ENCODE results near the gene CFAP45. TPM values are rescaled to one million over a fixed set of nuclear protein-coding genes. Genes with fewer than 3 reads are reported as not detected.

The CFAP45 gene
- total RNA-seq, 2 experiments from 2014 or later, result 1.0 to 1.3 TPM

DNA sequence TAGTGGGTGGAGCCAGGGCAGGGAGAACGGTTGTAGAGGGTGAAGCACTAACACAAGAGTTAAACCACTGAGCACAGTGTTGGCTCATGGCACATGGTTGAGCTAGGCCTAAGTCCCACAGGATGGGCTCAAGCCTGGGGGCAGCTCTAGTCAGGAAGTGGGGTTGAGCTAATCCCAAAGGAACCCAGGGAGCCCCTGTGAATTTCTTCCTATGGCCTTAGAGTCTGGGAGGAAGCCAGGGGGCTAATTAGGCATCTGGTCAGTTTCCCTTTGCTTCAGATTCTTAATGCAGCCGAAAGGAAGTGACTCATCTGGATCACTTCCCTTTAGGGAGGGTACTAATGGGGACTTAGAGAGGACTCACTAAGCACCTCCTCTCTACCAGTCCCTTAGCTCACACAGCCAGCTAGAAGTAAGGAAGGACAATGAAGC is 10.1 kb downstream of the CFAP45 start:
- Mint-ChIP-seq H3K27ac (no peak overlapping the region), H3K36me3 (ENCODE audit: low read depth) (no peaks in the 10 kb centered on the region), H3K9me3 (no peaks in the 10 kb centered on the region), H3K4me3 (no peak overlapping the region), H3K4me1 (peaks cover 19% of the 10 kb centered on the region), H3K27me3 (peaks cover 5% of the 10 kb centered on the region)
- CTCF ChIA-PET, result interaction anchor here (0.9 to 6.6 kb wide), 12 partner anchors 10 to 676 kb away, joined by 3 to 221 read pairs (median 8); partner anchors contain the start of genes DUSP23 and FCRL6
- POLR2A ChIA-PET, result interaction anchor here (1.3 to 8.6 kb wide), 4 partner anchors 9 to 90 kb away, joined by 3 to 64 read pairs (median 8); partner anchors contain the start of gene TAGLN2
- no peak for DNase-seq

DNA sequence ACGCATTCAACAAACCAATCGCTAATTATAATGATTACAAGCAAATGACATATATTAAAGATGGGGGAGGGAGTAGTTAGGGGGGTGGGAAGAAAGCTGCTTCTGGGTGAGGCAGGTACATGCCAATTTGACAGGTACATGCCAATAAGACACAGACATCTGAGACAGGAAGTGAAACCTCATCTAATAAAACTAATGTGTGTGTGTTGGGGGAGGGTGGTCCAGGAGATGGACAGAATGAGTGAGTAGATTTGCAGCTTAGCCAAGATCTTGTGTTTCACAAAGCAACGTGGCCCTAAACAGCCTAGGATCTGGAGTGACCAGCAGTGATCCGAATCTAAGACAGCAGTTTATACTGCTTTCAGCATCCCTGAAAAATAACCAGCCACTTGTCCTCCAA is 10.8 kb downstream of the CFAP45 start:
- H3K27ac Mint-ChIP-seq, result peak overlapping the region; percentile 2
- H3K36me3 Mint-ChIP-seq (ENCODE audit: low read depth), result no peaks in the 10 kb centered on the region
- POLR2A ChIA-PET, result interaction anchor here (1.6 to 8.6 kb wide), 3 partner anchors 17 to 90 kb away, joined by 5 to 64 read pairs (median 11); partner anchors contain the start of gene TAGLN2

DNA sequence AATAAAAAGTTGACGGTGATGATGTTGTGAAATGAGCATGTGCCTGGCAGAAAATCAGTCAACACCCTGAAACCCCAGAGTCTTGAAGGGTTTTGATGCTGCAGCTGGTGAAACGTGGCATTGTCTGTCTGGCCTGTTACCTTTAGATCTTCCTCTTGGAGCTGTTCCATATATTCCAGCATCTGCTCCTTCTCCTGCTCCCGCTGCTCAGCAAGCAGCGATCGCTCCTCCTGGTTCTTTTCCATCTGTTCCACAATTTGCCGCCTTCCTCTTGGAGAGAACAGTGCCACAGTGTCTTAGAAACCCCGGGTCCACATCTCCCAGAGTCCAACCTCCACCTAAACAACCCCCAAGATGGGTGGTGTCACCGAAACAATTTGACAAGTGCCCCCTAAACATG is 15.7 kb downstream of the CFAP45 start:
- Mint-ChIP-seq H3K9me3 (no peaks in the 10 kb centered on the region), H3K4me1 (peaks cover 2% of the 10 kb centered on the region), H3K36me3 (ENCODE audit: low read depth) (no peaks in the 10 kb centered on the region), H3K27me3 (no peaks in the 10 kb centered on the region), H3K4me3 (no peak overlapping the region), H3K27ac (no peak overlapping the region)
- POLR2A ChIA-PET, result no interaction called here
- no peak for DNase-seq
- CTCF ChIA-PET, result interaction anchor here (1.7 kb wide), 1 partner anchor 10 kb away, joined by 5 read pairs; no protein-coding TSS in a partner anchor

More for the DNA sequence above, 10.8 kb downstream of the CFAP45 start:
- Mint-ChIP-seq H3K9me3 (no peaks in the 10 kb centered on the region), H3K4me3 (no peak overlapping the region), H3K27me3 (peaks cover 5% of the 10 kb centered on the region), H3K4me1 (peaks cover 19% of the 10 kb centered on the region)
- no peak for DNase-seq
- CTCF ChIA-PET, result interaction anchor here (0.7 to 6.6 kb wide), 9 partner anchors 9 to 727 kb away, joined by 3 to 221 read pairs (median 11); partner anchors contain the start of genes DUSP23 and FCRL6

DNA sequence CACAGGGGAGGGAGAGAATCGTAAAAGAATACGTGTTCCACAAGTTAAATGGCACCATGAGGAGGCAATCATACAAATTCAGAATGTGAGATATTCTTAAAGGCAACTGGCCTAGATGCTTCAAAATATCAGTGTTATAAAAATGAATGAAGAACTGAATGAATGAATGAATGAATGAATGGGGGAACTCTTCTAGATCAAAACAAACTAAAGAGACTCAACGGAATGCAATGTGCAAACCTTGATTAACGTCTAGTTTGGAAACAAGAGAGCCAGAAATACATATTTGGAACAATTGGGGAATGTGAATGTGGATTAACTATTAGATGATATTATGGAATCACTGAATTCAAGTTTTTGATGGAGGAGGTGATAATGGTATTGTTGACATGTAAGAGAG is 16.8 kb downstream of the CFAP45 start:
- H3K4me3 Mint-ChIP-seq, result no peak overlapping the region
- CTCF ChIA-PET, result no interaction called here

DNA sequence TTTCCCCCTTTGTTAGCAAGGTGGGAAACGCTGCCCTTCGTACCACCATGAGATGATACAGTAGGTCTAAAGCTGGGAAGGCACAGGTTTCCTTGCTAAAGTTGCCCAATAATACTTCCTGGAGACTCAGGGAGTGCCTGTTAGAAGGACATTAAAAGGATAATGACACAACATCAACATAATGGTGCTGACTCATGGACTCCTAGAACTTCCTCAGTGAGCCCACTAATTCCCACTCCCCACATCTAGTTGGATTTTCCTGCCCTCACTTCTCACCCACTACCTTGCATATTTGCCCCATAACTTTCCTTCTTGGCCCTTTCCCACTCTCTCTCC is 17.5 kb downstream of the CFAP45 start:
- Mint-ChIP-seq H3K4me3 (no peak overlapping the region), H3K9me3 (no peaks in the 10 kb centered on the region), H3K4me1 (no peaks in the 10 kb centered on the region), H3K27me3 (no peaks in the 10 kb centered on the region), H3K27ac (no peak overlapping the region), H3K36me3 (ENCODE audit: low read depth) (no peaks in the 10 kb centered on the region)
- POLR2A ChIA-PET, result no interaction called here
- CTCF ChIA-PET, result no interaction called here
- DNase-seq, result no peak

More for the DNA sequence above, 16.8 kb downstream of the CFAP45 start:
- Mint-ChIP-seq H3K27ac (no peak overlapping the region), H3K36me3 (ENCODE audit: low read depth) (no peaks in the 10 kb centered on the region), H3K4me1 (no peaks in the 10 kb centered on the region), H3K27me3 (no peaks in the 10 kb centered on the region), H3K9me3 (no peaks in the 10 kb centered on the region)
- POLR2A ChIA-PET, result no interaction called here
- no peak for DNase-seq

DNA sequence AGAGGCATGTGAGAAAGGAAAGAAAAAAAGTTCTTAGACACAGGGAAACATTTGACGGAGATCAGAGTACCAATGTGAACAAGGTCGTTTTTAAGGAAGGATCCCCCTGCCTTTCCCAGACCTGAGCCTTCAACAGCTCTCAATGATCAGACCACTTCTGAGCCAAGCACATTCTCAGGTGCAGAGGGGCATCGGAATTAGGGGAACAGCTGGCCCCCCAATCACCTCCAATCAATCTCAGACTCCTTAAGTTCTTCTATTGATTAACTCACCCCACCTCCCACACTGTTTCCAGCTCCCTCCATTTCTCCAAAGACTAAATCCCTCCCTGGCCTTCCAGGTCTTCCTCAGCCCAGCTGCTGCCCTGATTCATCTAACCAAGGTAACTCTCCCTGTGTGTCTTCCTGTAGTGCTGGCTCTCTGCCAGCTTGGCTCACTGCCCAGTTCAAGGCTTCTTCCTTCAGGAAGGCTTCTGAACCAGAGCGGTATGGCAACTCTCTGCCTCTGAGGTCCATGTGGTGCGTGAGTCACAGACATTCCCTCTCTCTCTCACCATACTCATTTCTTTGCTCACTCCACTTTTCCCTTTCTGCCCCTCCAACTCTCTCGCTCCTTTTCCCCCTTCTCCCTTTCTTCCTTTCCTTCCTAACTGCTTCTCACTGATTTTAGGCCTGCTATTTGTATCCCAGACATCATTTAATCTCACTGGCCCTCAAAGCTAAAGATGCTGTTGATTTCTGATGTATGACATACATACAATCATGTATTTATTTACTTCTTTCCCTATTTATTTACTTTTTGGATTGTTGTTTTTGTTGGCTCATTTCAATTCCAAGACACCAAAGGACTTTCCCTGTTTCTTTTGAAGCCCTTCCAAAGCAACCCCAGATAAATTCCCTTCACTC is 18.1 kb downstream of the CFAP45 start:
- ChIA-PET CTCF (interaction anchor here (0.8 to 3.2 kb wide), 2 partner anchors 7 to 9 kb away, joined by 3 to 11 read pairs; no protein-coding TSS in a partner anchor), POLR2A (interaction anchor here (1.2 kb wide), 1 partner anchor 55 kb away, joined by 3 read pairs; the partner anchor contains the start of gene SLAMF8)
- DNase-seq, result no peak
- Mint-ChIP-seq H3K36me3 (ENCODE audit: low read depth) (no peaks in the 10 kb centered on the region), H3K9me3 (no peaks in the 10 kb centered on the region), H3K27me3 (no peaks in the 10 kb centered on the region), H3K4me1 (no peaks in the 10 kb centered on the region), H3K27ac (no peak overlapping the region), H3K4me3 (no peak overlapping the region)

DNA sequence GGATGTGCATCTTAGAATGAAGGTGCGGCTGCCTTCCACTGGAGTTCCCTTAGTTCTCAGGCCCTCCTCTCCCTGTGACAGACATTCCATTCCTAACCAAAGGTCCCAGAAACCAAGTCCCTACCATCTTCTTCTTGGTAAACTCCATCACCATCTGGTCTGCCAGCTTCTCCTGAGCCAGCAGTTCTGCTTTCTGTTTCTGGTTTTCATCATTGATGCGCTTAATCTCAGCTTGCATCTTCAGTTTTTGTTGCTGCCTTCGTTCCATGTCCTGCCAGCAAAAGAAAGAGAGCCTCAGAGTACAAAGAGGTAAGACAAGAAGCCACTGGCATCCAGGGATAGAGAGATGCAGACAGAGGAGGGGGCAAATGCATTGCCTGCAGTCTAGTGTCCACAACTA is 19.5 kb downstream of the CFAP45 start:
- Mint-ChIP-seq H3K27me3 (peaks cover 3% of the 10 kb centered on the region), H3K9me3 (no peaks in the 10 kb centered on the region), H3K4me3 (no peak overlapping the region), H3K4me1 (no peaks in the 10 kb centered on the region), H3K36me3 (ENCODE audit: low read depth) (no peaks in the 10 kb centered on the region), H3K27ac (no peak overlapping the region)
- ChIA-PET CTCF (interaction anchor here (0.6 to 3.2 kb wide), 5 partner anchors 9 to 1110 kb away, joined by 3 to 11 read pairs (median 3); no protein-coding TSS in a partner anchor), POLR2A (interaction anchor here (1.4 kb wide), 1 partner anchor 10 kb away, joined by 3 read pairs; no protein-coding TSS in a partner anchor)
- DNase-seq, result no peak

DNA sequence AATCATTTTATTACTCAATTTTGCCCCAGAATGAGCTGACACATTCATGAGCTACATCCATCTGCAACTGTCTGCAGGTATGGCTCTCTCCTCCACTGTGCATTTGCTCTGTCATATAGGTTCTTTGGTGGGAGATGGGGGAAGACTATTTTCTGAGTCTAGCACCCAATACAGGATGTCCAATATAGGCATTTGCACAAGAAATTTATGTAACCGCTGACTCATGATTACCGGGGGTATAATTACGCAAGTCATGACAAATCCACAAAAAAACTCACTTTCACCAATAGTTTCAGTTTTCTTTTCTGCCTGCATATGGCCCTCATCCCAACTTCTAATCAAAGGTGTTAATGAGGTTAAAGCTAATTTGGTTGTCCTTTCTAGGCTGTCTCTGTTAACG is 20.0 kb downstream of the CFAP45 start:
- Mint-ChIP-seq H3K27ac (no peak overlapping the region), H3K4me3 (no peak overlapping the region), H3K36me3 (ENCODE audit: low read depth) (no peaks in the 10 kb centered on the region), H3K9me3 (no peaks in the 10 kb centered on the region), H3K4me1 (no peaks in the 10 kb centered on the region), H3K27me3 (peaks cover 3% of the 10 kb centered on the region)
- CTCF ChIA-PET, result interaction anchor here (0.6 to 3.2 kb wide), 6 partner anchors 9 to 1111 kb away, joined by 3 to 11 read pairs (median 3); no protein-coding TSS in a partner anchor
- DNase-seq, result no peak
- POLR2A ChIA-PET, result interaction anchor here (1.4 kb wide), 1 partner anchor 11 kb away, joined by 3 read pairs; no protein-coding TSS in a partner anchor

DNA sequence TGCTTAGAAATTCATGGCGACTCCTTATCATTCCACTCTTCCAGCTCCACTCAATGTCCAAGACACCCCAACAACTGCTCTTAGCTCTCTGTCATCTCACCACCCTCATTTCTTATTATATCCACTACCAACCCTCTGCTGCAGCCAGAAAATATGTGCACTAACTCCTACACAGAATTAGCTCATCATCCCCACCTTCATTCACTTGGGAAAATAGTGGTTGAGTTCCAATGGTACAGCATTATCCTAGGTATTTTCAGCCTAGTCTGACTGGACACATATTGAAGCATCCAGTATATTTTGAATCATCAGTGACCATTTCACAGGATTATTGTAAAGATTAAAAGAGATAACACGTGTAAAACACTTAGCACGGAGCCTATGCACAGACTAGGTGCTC is 20.8 kb downstream of the CFAP45 start:
- no peaks in the 10 kb centered on the region for H3K4me1 Mint-ChIP-seq
- H3K27me3 Mint-ChIP-seq, result peaks cover 3% of the 10 kb centered on the region
- no peaks in the 10 kb centered on the region for H3K9me3 Mint-ChIP-seq
- H3K27ac Mint-ChIP-seq, result no peak overlapping the region
- H3K36me3 Mint-ChIP-seq (ENCODE audit: low read depth), result no peaks in the 10 kb centered on the region
- no peak overlapping the region for H3K4me3 Mint-ChIP-seq
- ChIA-PET CTCF (interaction anchor here (0.9 to 3.2 kb wide), 3 partner anchors 10 to 80 kb away, joined by 3 to 11 read pairs (median 4); no protein-coding TSS in a partner anchor), POLR2A (no interaction called here)
- DNase-seq, result no peak

DNA sequence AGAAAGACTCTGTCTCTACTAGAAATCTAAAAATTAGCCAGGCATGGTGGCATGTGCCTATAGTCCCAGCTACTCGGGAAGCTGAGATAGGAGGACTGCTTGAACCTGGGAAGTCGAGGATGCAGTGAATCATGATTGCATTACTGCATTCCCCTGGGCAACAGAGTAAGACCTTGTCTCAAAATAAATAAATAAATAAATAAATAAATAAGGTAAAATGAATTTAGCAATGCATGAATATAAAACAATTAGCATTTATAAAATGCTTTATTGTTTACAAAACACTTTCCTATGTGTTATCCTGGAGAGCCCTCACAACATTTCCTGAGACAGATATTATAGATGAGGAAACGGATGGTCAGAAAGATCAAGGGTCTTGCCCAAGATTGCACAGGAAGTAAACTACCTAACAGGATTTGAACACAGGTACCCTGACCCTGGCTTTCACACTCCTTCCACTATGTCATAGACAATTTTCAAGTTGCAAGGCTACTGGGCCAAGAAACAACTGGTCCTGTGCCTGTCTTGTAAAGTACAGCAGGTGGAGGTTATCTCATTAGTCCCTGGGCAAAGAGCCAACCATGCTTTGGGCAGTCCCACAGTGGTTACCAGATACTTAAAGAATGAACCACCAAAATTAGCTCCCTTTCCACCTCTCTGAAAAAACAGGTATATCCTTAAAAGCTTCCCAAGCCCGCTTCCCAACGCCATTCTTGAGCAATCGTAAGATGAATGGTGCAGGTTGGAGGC is 22.1 kb downstream of the CFAP45 start:
- ChIA-PET CTCF (no interaction called here), POLR2A (no interaction called here)
- H3K4me3 Mint-ChIP-seq, result no peak overlapping the region
- DNase-seq, result no peak
- H3K36me3 Mint-ChIP-seq (ENCODE audit: low read depth), result no peaks in the 10 kb centered on the region
- no peak overlapping the region for H3K27ac Mint-ChIP-seq
- no peaks in the 10 kb centered on the region for H3K4me1 Mint-ChIP-seq
- peaks cover 3% of the 10 kb centered on the region for H3K27me3 Mint-ChIP-seq
- H3K9me3 Mint-ChIP-seq, result no peaks in the 10 kb centered on the region

DNA sequence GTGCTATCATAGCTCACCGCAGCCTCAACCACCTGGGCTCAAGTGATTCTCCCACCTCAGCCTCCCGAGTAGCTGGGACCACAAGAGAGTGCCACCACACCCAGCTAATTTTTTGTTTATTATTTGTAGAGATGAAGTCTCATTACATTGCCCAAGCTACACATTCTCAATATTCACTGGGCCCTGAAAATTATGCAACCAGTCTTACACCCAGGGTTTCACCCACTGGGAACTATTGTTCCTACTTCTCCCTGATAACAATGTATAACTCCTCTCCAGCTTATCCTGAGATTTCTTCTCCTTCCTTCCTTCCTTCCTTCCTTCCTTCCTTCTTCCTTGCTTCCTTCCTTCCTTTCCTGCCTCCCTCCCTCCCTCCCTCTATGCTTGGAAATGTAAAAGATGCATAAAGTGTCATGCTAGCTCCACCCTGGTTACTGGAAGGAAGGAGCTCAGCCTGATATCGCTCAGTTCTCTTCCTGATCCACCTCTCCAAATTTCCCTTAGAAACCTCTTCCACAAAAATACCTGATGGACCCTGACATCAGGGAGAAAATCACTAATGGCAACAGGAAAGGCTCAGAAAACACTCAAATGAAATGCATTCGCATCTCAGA is 26.3 kb downstream of the CFAP45 start:
- DNase-seq, result no peak
- CTCF ChIA-PET, result interaction anchor here (2.4 kb wide), 1 partner anchor 18 kb away, joined by 10 read pairs; no protein-coding TSS in a partner anchor
- Mint-ChIP-seq H3K27me3 (peaks cover 3% of the 10 kb centered on the region), H3K4me1 (peaks cover 5% of the 10 kb centered on the region), H3K9me3 (no peaks in the 10 kb centered on the region), H3K27ac (no peak overlapping the region), H3K4me3 (no peak overlapping the region), H3K36me3 (ENCODE audit: low read depth) (no peaks in the 10 kb centered on the region)
- POLR2A ChIA-PET, result interaction anchor here (1.3 kb wide), 1 partner anchor 52 kb away, joined by 4 read pairs; the partner anchor contains the start of gene TAGLN2

DNA sequence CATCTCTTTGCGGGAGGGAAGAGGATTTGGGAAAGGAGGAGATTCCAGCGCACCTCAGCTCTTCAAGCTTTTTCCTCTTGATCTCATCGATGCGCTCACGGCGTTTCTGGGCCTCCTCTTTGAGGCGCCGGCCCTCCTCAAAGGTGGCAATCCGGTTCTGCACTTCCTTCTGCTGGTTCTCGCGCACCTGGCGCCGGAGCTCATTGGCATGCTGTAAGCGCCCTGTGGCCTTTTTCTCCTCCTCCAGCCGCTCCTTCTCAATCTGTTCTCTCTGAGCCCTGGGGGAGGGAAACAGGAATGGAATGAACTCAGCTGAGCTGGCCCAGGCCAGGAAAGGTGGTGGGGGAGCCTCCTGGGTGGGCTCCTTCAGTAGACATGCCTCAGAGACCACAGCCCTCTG is 27.1 kb downstream of the CFAP45 start:
- Mint-ChIP-seq H3K27me3 (peaks cover 3% of the 10 kb centered on the region), H3K4me1 (peaks cover 5% of the 10 kb centered on the region), H3K9me3 (no peaks in the 10 kb centered on the region), H3K27ac (no peak overlapping the region), H3K36me3 (ENCODE audit: low read depth) (no peaks in the 10 kb centered on the region), H3K4me3 (no peak overlapping the region)
- POLR2A ChIA-PET, result interaction anchor here (1.3 kb wide), 1 partner anchor 53 kb away, joined by 4 read pairs; the partner anchor contains the start of gene TAGLN2
- no peak for DNase-seq
- CTCF ChIA-PET, result interaction anchor here (2.4 kb wide), 1 partner anchor 19 kb away, joined by 10 read pairs; no protein-coding TSS in a partner anchor

Data from activated CD4-positive, alpha-beta memory T cell treated with anti-CD3 and anti-CD28 coated beads, Interleukin-2, amount 10 ng/mL, durations not matched to agents 7 days and 5 days (primary cell).